Endometrial microvascular endothelial cells (primary cell): Measurements from ENCODE around the gene OVCA2. TPM values are rescaled to one million over a fixed set of nuclear protein-coding genes. Genes with fewer than 3 reads are reported as not detected.

ENCODE experiments used
- in situ Hi-C: cut with HindIII; loops from 2 replicates; pipeline ENCODE4 v1.10.0; 2017; ENCODE audit warnings: low sequenced_read_pairs, low pct_unique_long_range_greater_than_20kb; ENCODE audit errors: inconsistent ontology term
- total RNA-seq: library from RNA; depleted of rRNA; stranded (reverse); fragments of >200 nt; gene quantifications from one replicate; pipeline ENCODE4 v1.2.3, GENCODE V29; 2015; ENCODE audit errors: inconsistent ontology term

The OVCA2 gene
- total RNA-seq, 1 donor from 2014 or later: 97.7 TPM

DNA sequence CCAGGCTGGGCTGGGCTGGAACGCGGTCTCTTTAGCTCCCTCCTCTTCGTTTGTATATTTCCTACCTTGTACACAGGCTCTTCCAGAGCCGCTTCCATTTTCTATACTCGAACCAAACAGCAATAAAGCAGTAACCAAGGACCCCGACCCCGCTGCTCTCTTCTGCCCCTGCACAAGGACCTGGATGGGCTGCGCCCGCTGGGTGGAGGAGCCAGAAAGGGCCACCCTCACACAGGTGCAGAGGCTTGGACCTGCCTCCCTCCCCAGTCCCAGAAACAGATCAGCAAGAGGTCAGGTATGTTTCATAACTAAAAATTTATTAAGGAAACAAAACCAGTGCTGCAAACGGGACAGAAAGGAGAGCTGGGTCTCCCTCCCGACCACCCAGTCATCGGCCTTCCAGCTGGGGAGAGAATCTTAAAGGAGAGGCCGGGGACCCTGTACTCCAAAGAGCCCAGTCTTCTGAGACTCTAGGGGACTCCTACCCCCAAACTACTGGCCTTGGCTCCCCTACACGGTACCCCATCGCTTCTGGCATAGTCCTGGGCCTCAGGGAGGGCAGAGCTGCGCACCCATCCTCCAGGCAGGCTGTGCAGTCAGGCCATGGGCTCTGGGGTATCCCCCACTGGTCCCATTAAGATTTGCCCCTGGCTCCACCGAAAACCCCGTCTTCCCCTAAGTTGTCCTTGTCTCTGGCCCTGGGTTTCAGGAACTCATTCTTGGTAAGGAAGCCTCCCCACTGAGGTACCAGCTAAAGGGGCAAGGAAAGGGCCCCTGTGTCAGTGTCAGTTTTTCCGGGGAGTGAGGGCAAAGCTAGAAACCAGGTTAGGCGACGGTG, 17.9 kb downstream of the OVCA2 start:
- in situ Hi-C loops: loop anchor here (10.0 kb wide), 1 partner anchor 115 kb away; no protein-coding TSS in a partner anchor

DNA sequence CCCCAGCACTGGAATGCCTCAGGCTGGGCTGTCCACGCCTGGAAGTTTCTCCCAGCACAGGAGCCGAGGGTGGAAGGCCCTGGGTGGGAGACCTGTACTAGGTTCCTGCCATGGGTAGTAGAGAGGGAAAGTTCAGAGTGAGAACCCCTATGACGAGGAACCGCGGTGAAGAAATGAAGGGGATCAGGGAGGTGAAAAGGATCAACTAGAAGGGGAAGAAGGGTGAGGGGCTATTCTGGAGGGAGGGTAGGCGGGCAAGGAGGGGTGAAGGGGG, 18.5 kb downstream of the OVCA2 start:
- in situ Hi-C loops: loop anchor here (10.0 kb wide), 1 partner anchor 114 kb away; no protein-coding TSS in a partner anchor

DNA sequence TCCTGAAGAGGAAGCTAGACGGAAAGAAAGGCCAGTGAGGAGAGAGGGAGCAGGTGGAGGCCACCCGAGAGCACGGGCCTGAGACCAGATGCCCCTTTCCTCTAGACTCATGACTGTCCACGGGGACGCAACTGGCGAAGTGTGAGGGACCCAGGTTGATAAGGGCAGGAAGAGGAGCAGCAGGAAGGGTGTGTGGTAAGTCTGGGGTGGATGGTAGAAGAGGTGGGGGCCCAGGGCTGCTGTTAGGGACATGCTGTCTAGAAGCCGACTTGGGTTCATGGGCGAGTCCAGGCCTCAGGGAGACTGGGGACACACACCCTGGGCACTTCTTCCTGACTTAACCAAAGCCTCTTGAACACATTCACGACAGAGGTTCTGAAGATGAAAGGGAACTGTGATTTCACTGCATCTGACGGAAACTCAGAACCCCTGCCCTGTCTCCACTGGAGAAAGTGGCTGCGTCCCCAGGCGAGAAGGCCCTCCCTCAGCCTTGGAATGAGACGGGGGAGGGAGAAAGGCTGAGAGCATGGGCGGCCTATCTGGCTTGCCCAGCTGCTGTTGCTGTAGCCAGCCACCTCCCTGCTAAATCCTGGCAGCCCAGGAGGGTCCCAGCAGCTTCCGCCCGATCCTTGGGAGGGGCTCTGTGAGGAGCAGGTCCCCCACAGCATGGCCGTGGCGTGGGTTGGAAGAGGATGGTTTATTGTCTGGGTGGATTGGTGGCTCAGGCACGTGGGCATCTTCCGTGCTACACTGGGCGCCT, 19.0 kb downstream of the OVCA2 start:
- in situ Hi-C loops: loop anchor here (10.0 kb wide), 1 partner anchor 114 kb away; no protein-coding TSS in a partner anchor

DNA sequence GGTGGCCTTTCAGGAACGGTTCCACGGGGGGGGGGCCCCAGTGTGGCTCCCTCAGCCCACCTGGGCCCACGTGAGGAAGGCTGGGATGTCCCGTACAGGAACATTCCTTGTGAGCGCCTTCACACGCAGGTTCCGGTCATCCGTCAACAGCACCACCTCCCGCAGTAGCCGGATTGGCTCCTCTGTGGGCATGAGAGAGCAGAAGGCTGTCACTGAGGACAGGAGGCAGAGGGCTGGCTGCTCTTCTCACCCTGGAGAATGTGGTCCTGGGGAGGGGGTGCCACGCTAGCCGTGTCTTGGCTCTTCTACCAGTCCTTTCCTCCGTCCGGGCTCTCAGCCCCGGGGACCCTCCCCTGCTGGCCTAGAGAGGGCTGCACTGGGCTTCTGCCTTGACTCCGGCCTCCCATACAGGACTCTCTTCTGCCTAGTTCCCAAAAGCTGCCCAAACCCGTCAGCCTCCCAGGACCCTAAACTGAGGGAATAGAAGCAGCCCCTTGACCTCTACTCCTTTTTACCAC, 19.7 kb downstream of the OVCA2 start:
- in situ Hi-C loops: loop anchor here (10.0 kb wide), 1 partner anchor 113 kb away; no protein-coding TSS in a partner anchor

DNA sequence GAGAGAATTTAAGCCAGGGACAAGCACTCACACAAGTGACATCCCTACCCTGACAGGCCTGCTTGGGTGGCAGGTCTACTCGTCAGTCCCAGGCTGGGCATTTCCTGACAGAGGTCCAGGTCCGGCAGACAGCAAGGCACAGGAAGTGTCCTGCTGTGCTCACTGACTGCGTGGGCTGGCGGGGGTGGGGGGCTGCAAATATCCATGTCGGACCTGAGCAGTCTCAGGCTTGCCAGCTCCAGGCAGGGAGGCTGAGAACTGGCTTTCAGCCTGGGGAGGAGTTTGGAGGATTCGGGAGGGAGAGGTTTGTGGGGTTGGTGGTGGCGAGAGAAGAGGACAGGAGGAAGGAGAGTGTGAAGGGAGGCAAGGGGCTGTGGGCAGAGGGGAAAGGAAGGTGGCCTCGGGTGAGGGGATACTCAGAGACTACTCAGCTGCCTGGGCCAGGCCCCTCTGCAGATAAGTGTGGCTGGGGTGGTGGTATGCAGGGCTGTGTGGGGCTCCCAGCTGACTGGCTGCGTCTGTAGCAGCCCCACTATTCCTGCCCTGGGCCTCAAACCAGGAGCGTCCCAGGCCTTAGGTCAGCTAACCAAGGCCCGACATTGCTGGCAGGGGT, 20.9 kb downstream of the OVCA2 start:
- in situ Hi-C loops: loop anchor here (10.0 kb wide), 1 partner anchor 112 kb away; no protein-coding TSS in a partner anchor

DNA sequence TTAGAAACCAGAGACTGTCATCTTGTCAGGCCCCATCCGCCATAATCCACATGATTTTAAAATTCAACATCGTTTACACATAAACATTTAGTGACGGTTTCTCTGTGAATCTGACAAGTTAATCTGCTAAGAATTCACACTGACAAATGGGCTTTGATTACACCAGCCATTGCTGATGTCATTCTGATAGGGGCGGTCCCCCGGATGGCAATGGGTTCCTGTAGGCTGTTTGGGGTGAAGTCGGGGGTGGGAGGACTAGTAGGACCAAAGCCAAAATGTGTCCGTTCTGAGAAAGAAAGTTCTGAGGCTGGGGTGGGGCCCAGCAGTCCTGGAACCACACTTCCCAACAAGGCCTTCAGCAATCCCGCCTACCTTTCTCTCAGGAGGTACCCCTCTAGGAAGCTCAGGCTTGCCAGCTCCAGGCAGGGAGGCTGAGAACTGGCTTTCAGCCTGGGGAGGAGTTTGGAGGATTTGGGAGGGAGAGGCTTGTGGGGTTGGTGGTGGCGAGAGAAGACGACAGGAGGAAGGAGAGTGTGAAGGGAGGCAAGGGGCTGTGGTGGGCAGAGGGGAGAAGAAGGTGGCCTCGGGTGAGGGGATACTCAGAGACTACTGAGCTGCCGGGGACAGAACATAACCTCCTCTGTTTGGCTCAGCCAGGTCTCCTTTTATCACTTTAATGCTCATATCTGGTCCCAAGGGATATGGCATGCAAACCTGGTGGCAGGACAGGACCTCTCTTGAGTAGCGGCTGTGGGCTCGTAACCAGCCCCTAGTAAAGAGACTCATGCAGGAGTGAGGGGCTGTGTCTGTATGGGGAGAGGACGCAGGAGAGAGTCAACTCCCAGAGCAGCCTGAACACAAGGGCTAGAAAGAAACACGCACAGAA, 21.7 kb downstream of the OVCA2 start:
- in situ Hi-C loops: loop anchor here (10.0 kb wide), 1 partner anchor 111 kb away; no protein-coding TSS in a partner anchor

- in situ Hi-C loops: loop anchor here (10.0 kb wide), 1 partner anchor 111 kb away; no protein-coding TSS in a partner anchor
Measured at GRCh38 chr17:2064147-2064489, 22.3 kb downstream of the OVCA2 start.

- in situ Hi-C loops: loop anchor here (10.0 kb wide), 1 partner anchor 110 kb away; no protein-coding TSS in a partner anchor
Measured at GRCh38 chr17:2064520-2064971, 22.7 kb downstream of the OVCA2 start.

GRCh38 chr17:2064980-2065785, 23.4 kb downstream of the OVCA2 start:
- in situ Hi-C loops: loop anchor here (10.0 kb wide), 1 partner anchor 110 kb away; no protein-coding TSS in a partner anchor

DNA sequence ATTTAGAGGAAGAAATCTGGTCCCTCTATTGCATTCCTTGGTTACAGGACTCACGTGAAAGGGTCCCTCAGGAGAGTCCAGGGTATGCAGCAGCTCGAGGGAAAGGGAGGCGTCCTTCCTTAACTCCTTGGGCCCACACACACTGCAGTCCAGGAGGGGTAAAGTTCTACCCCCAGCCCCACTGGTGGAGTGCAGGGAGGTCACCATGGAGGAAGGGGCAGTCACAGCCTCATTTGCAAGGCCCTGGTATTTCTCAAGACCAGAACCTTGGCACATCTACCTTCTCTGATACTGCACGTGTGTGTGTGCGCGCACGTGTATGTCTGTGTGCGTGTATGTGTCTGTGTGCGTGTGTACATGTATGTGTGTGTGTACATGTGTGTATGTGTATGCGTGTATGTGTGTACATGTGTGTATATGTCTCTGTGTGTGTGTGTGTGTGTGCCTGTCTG, 24.2 kb downstream of the OVCA2 start:
- in situ Hi-C loops: loop anchor here (10.0 kb wide), 1 partner anchor 109 kb away; no protein-coding TSS in a partner anchor

GRCh38 chr17:2067048-2067561, 25.3 kb downstream of the OVCA2 start:
- in situ Hi-C loops: loop anchor here (10.0 kb wide), 1 partner anchor 108 kb away; no protein-coding TSS in a partner anchor

DNA sequence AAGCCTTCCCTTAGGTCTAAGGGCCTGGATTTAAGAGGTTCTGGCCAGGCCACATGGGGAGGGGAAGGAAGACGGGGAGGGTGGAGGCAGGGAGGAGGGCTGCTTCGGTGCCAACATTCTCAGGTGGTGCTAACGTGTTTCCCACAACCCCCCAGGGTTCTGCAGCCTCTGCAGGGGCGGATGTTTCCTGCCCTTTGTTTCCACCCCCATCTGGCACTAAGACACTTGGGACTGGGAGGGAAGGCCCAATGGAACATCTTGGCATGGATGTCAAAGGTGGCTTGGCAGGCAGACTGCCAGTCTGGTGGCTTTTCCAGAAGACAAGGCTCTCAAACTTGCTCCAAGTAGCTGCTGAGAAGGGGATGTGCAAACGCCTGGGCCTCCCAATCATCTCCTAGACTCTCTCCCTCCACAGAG, 25.8 kb downstream of the OVCA2 start:
- in situ Hi-C loops: loop anchor here (10.0 kb wide), 1 partner anchor 107 kb away; no protein-coding TSS in a partner anchor

- in situ Hi-C loops: loop anchor here (10.0 kb wide), 1 partner anchor 107 kb away; no protein-coding TSS in a partner anchor
Measured at GRCh38 chr17:2068031-2068518, 26.3 kb downstream of the OVCA2 start.

DNA sequence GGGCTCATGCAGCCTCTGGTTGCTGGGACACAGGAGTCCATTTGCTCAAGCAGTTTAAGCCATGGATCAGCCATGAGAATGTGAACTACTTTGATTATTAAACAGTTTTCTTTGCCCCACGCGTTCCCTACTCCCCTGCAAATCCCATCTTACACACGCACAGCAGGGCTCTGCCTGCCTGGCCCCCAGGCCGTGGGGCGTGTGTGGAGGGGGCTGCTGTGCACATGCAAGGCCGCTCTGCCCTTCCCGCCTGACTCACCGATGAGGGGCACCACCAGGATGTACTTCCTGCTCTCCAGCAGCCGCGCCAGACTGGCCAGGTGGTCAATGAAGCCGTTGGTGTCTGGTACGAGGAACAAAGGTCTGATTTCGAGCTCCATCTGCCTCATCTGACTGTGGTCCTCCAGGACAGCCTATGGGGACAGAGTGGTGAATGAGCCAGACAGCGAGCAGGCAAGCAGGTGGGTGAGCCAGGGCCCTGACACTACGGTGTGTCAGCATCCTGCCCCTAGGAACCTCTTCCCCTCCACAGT, 26.8 kb downstream of the OVCA2 start:
- in situ Hi-C loops: loop anchor here (10.0 kb wide), 1 partner anchor 106 kb away; no protein-coding TSS in a partner anchor

DNA sequence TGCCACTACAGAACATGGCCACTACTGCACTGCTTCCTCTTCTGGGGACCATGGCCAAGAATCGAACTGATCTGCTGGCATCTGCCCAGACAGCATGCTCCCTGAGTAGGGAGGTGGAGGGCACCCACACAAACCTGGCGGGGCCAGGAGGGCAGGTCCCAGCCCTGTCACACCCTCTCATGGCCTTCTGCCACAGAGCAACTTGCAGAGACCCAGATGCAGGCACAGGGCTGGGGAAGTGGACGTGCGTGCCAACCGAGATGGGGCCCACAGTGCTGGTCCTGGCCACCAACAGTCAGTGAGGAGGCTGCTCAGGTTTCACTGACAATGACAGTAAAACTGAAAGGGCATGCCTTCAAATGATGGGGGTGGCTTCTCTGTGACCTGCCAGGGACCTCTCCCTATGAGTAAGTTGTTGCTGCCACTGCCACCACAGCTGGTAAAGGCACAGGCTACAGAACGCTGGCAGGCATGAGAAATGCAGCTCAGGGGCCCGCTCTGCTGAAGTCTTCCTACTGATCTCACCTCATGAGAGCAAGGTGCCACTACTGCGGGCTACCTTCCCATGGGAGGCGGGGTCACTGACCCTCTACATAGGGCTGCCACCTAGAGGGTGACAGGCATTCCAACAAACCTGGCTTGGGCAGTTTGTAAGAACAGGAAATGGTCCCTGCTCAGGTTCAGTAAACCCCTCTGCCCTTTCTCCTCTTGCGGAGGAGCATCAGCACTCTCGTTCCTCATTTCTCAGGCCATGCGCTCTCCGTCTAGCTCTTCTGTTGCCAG, 28.6 kb downstream of the OVCA2 start:
- in situ Hi-C loops: no loop called here

DNA sequence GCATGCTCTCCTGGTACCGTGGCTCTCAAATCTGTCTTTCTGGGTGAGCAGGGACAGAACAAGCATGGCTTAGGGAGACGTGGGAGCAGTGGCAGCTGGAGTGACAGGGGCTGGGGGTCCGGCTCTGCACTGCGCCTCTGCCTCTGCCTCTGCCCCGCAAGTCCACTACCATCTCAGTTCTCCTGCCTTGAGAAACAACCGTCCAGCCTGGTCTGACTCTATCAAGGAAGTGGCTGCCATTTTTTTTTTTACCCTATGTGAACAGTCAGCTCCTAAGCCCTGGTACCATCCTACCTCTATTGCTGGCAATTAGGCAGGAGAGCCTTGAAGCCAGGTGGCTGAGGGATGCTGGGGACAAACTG, 29.2 kb downstream of the OVCA2 start:
- in situ Hi-C loops: no loop called here
